Lower lobe of right lung (tissue), 2 donors: ENCODE data around the gene ATG14. TPM values are rescaled to one million over a fixed set of nuclear protein-coding genes. Genes with fewer than 3 reads are reported as not detected.

Source experiments
- ATAC-seq, 2 donors: fragments of 200-7000 bp; cut with Tn5 transposase; one replicate each; pipeline ENCODE4 v1.9.1; 2020 to 2022; ENCODE audit warnings: mild to moderate bottlenecking in 2 of 2, moderate library complexity in 2 of 2
- DNase-seq: peaks from one replicate; pipeline ENCODE4 v3.0.0-alpha.2; 2020
- H3K27ac ChIP-seq: fragments of 200-600 bp; one replicate; pipeline ENCODE4 v1.8.0; 2022
- H3K27me3 ChIP-seq: fragments of 200-600 bp; one replicate; pipeline ENCODE4 v1.8.0; 2022; ENCODE audit warnings: low read depth
- H3K36me3 ChIP-seq: fragments of 200-600 bp; one replicate; pipeline ENCODE4 v1.8.0; 2022; ENCODE audit warnings: mild to moderate bottlenecking
- H3K4me1 ChIP-seq: fragments of 200-600 bp; one replicate; pipeline ENCODE4 v1.8.0; 2022
- H3K4me3 ChIP-seq: fragments of 200-600 bp; one replicate; pipeline ENCODE4 v1.8.0; 2022; ENCODE audit warnings: mild to moderate bottlenecking
- H3K9me3 ChIP-seq: fragments of 200-600 bp; one replicate; pipeline ENCODE4 v1.8.0; 2022
- intact Hi-C: fragments of 100-400 bp; cut with DNase I; formaldehyde crosslinking; loops from one replicate; pipeline ENCODE4 v1.11.0; 2022
- total RNA-seq: library from RNA; stranded (reverse); fragmentation: NEBNext Ultra II Directional; extraction: Animal tissue kit (Norgen Biotek cat#: 25700); gene quantifications from one replicate; pipeline ENCODE4 v1.2.1, GENCODE V29; 2021
- TF ChIP-seq, protein P1 (sequence below): fragments of 200-600 bp; IDR thresholded peaks from one replicate; pipeline ENCODE4 v1.8.0; 2022; ENCODE audit warnings: antibody characterized with exemption, mild to moderate bottlenecking
- donor health status: DM: no; HTN: yes; CAD: no; lungs with severe emphysema.

The ATG14 gene
- total RNA-seq, 1 donor from 2014 or later: 9.8 TPM

DNA sequence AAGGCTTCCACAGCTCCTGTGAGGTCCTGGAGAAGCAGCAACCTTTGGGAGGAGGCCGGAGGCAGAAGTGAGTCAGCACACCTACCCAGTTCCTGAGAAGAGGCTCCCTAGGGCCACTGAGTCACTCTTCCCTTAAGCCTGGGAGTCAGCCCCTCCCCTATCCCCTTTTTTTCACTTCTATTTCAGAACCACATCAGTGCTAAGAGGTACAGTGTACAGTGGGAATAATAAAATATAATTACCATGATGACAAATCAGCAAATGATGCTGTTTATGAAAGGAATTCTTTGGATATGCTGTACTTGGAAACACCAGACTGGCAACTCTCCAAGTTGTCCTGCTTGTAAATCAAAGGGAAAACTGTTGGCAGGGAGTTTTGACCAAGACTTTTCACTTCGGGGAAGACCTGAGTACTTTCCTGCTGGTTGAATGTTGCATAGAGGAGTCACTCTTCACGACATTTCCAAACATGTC, 36.5 kb upstream of the ATG14 start:
- no peak overlapping the region for H3K27ac ChIP-seq
- no peak for DNase-seq
- no peak overlapping the region for H3K4me3 ChIP-seq
- no peaks in the 10 kb centered on the region for H3K27me3 ChIP-seq
- no peak for ATAC-seq
- TF ChIP-seq, protein P1, sequence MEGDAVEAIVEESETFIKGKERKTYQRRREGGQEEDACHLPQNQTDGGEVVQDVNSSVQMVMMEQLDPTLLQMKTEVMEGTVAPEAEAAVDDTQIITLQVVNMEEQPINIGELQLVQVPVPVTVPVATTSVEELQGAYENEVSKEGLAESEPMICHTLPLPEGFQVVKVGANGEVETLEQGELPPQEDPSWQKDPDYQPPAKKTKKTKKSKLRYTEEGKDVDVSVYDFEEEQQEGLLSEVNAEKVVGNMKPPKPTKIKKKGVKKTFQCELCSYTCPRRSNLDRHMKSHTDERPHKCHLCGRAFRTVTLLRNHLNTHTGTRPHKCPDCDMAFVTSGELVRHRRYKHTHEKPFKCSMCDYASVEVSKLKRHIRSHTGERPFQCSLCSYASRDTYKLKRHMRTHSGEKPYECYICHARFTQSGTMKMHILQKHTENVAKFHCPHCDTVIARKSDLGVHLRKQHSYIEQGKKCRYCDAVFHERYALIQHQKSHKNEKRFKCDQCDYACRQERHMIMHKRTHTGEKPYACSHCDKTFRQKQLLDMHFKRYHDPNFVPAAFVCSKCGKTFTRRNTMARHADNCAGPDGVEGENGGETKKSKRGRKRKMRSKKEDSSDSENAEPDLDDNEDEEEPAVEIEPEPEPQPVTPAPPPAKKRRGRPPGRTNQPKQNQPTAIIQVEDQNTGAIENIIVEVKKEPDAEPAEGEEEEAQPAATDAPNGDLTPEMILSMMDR: no peak
- H3K9me3 ChIP-seq: no peaks in the 10 kb centered on the region
- H3K4me1 ChIP-seq: peaks cover 6% of the 10 kb centered on the region
- intact Hi-C loops: no loop called here
- H3K36me3 ChIP-seq: no peaks in the 10 kb centered on the region

DNA sequence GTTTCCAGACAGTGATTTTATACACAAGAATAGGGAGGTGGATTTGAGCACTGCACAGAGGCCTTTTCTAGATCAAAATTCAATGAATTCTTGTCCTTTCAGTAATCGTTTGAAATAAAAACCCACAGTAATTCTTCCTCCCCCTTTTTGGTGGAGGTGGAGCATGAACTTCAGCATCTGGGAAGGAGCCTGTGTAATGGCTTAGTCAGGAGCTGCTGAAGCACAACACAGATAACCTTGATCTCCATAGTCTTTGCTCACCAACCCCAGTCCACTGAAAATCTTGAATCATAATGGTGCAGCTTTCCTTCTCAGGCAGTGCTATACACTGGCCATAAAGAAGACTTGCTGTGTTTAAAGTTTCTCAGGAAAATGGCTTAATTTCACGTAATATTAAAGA, 35.2 kb upstream of the ATG14 start:
- Histone ChIP-seq H3K4me3 (no peak overlapping the region), H3K9me3 (no peaks in the 10 kb centered on the region), H3K27me3 (no peaks in the 10 kb centered on the region), H3K4me1 (peaks cover 6% of the 10 kb centered on the region), H3K27ac (no peak overlapping the region), H3K36me3 (no peaks in the 10 kb centered on the region)
- ATAC-seq: no peak
- intact Hi-C loops: no loop called here
- TF ChIP-seq, protein P1: no peak
- no peak for DNase-seq

DNA sequence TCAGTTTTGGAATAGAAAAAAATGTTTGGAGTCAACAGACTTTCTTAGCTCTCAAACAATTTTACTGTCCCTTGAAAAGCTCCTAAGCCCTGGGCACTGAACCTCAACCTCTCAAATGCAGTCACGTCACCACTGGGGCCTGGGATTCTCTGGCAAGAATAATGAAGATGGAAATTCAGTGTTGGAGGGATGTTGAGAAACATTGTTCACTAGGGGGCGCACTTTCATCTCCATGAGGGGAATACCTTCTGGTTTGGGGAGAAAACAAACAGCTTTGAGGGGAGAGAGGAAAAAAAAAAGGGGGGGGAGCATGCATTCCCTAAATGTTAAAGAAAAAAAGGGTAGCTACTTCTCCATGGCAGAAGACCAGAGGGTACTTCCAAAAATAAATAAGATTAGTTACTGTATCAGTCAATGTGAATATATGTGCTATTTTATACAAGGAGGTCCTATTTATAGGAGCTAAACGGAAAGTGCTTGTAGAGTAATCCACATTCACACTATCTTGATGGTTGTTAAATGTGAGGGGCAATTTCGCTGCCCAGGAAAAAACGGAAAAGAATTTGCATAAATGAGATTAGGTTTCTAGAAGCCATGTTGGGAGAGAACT, 34.6 kb upstream of the ATG14 start:
- no peaks in the 10 kb centered on the region for H3K27me3 ChIP-seq
- no peaks in the 10 kb centered on the region for H3K36me3 ChIP-seq
- no peak overlapping the region for H3K4me3 ChIP-seq
- intact Hi-C loops: no loop called here
- H3K9me3 ChIP-seq: no peaks in the 10 kb centered on the region
- ATAC-seq: peak; percentile 70 to 77
- H3K4me1 ChIP-seq: peaks cover under 1% of the 10 kb centered on the region
- H3K27ac ChIP-seq: no peak overlapping the region
- TF ChIP-seq, protein P1: peak; percentile 58
- DNase-seq: no peak

DNA sequence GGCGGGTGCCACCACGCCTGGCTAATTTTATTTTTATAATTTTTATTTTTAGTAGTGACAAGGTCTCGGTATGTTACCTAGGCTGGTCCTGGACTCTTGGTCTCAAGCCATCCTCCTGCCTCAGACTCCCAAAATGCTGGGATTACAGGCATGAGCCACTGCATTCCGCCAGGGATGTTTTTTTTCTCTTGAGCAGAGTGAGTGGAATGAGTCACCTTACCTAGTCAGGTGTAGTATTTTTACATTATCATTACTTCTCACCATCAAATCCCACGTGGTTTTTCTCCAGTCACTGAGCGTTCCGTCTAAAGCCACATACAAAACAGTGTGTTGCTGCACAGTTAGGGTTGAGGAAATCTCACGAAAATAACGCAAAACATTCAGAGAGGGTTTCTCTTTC, 29.7 kb upstream of the ATG14 start:
- H3K27me3 ChIP-seq: peaks cover 9% of the 10 kb centered on the region
- TF ChIP-seq, protein P1: no peak
- intact Hi-C loops: no loop called here

DNA sequence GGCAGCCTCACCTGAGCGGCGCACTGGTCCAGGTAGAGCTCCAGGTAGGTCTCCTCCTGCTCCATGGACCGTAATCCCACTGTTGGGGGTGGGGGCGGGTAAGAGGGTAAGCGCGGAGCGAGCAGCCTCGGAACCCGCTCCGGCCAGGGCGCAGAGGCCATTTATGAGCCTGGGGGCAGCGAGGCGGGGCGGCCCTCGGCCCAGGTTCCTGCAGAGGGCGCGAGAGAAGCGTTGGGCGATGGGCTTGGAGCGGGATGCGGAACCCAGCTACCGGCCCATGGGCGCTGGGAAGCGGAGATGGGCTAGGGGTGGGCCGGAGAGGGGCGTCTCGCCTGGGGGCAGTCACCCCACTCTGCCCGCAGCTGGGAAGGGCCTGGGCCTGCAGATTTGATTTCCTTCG, 28.8 kb upstream of the ATG14 start, which contains the start of gene TBPL2:
Gene TBPL2, minus strand, starts transcription at position 232 of the 400 bp plus-strand sequence. Its CDS starts 167 bp downstream, at position 65.
- ATAC-seq: no peak
- Histone ChIP-seq H3K4me3 (no peak within 1 kb of the TSS), H3K27me3 (peaks cover 9% of the 10 kb centered on the region), H3K27ac (no peak within 1 kb of the TSS), H3K4me1 (no peaks in the 10 kb centered on the region), H3K9me3 (no peaks in the 10 kb centered on the region), H3K36me3 (no peaks in the 10 kb centered on the region)
- intact Hi-C loops: no loop called here
- DNase-seq: no peak
- TF ChIP-seq, protein P1: no peak

More for the DNA sequence above, 29.7 kb upstream of the ATG14 start:
- no peak overlapping the region for H3K4me3 ChIP-seq
- no peak overlapping the region for H3K27ac ChIP-seq
- no peaks in the 10 kb centered on the region for H3K36me3 ChIP-seq
- ATAC-seq (no peak), DNase-seq (no peak)
- no peaks in the 10 kb centered on the region for H3K4me1 ChIP-seq
- no peaks in the 10 kb centered on the region for H3K9me3 ChIP-seq
